D721Med (cell line): ENCODE results near the gene SLC36A3.

Experiments used
- DNase-seq: peaks from one replicate; pipeline ENCODE4 v3.0.0; 2011; ENCODE audit warnings: low spot score; ENCODE audit not compliant: insufficient read length
- FAIRE-seq: peaks from 2 replicates; lab custom pipeline; 2011; peaks lifted over from hg19 to GRCh38; lab: Jason Lieb, UNC
- CTCF ChIP-seq: IDR thresholded peaks from 2 replicates; pipeline ENCODE4 v1.5.1; 2012; ENCODE audit warnings: mild to moderate bottlenecking, control low read depth; ENCODE audit not compliant: insufficient read depth; ENCODE audit errors: missing control alignments

SLC36A3 gene

GRCh38 chr5:151231359-151231758 is 72.2 kb downstream of the SLC36A3 start:
- DNase-seq = no peak
- no peak for TF ChIP-seq CTCF
- no peak for FAIRE-seq

GRCh38 chr5:151230048-151230680 is 73.4 kb downstream of the SLC36A3 start:
- no peak for FAIRE-seq

DNA sequence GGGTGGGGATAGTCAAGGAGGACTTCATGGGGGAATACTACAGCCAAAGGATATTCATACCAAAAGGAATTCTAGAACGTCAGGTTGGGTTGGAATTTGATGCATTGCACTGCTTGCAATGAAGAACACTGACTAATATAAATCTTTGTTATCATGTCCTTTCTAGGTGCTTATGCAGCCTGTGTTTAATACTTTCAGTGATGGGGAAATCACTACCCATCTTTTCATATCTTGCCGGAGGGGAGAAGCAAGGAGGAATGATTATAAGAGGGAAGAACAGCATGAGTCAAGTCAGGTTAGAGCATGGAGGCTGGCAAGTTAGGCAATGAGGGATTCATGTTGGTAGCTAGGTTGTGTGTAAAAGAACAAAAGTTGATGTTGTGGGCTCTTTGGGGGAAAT is 74.6 kb downstream of the SLC36A3 start:
- no peak for FAIRE-seq
- no peak for DNase-seq
- no peak for TF ChIP-seq CTCF

More at GRCh38 chr5:151230048-151230680, 73.4 kb downstream of the SLC36A3 start:
- no peak for DNase-seq
- TF ChIP-seq CTCF = no peak

GRCh38 chr5:151227918-151228447 is 75.6 kb downstream of the SLC36A3 start:
- TF ChIP-seq CTCF = no peak
- no peak for FAIRE-seq
- DNase-seq = no peak
